Amniotic stem cell (primary cell): Measurements from ENCODE around the gene LRRC8D.

ENCODE experiments used
- DNase-seq: peaks from one replicate; lab custom pipeline; 2025; lab: John Stamatoyannopoulos, UW

The LRRC8D gene

GRCh38 chr1:89896105-89896942 lies 75.5 kb downstream of the LRRC8D start:
- DNase-seq, result no peak

DNA sequence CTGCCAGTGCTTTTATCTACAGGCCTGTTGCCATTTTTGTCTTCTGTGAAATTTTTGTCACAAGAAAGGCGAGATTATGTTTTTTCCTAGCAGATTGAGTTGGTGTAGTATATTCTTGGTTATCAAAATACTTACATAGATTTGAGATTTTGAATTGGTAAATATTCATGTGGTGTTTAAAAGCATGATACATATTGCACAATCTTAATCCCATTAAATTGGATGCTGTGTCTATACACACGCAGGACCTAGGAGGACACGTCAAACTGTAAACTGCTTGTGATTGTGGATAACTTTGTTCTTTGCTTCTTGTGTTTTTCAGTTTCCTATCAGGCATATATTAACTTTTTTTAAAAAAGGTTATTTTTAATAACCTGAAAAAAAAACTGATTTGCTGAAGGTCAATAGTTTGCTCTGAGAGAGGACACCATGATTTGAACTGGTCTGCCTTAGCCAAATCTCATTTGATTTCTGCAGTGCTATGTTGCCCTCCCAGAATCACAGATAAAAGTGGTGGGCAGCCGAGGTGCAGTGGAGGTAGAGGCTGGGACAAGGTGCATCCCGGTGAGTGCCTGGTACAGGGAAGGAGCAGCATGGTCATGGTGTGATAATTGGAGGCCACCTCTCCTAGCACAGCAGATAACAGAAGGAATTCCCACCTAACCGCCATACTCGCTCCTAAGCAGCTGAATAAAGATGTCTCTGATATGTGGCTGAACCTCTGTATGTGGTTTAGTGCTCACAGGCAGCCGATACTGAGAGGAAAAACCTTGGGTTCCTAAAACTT lies 76.7 kb downstream of the LRRC8D start:
- no peak for DNase-seq

DNA sequence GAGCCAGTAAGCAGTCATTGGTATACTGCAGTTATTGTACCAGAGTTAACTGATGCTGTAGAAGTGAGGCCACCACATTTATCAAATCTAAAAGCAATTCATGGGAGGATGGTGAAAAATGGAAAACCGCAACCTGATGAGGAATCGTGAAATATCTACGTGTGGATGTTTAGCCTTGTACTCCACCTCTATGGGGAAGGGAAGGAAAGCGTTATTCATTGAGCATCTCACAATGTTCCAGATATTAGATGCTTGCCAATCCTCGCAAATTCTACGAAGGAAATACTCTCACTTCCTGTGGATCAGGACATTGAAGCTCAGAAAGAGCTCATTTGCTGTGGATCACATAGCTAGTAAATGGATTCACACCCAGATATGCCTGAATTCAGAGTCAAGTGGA lies 77.3 kb downstream of the LRRC8D start:
- no peak for DNase-seq

DNA sequence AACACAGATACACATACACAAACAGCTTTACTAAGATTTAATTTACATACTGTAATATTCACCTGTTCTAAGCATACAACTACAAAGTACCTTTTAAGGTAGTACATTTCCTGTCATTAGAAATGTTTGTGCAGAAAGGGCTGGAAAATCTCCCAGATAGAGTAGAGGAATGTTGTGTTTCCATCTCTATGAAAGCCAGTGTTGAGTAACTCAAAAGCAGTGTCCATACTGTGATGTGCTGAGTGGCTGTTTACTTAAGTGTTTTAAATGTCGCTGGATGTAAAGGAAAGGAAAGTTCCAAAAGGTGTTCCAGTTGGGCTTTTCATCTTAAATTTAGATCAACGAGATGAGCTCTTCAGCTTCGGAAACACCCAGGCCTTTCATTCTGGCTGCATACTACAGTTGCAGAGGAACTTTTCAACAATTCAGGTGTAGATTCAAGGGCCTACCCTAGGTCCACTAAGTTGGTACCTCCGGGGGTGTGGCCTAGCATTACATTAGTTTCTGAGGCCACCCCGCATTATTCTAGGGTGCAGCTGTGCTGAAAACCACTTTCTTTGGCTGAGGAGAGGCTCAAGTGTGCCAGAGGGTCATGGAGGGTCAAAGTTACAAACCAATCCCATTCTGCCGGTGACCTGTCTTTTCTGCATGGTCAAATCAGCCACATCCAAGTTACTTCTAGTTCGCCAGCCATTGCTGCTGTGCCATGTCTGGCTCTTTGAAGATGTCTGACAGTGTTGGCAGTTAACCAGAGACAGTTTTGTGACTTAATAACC lies 78.1 kb downstream of the LRRC8D start:
- DNase-seq, result no peak

GRCh38 chr1:89900323-89900722 lies 79.5 kb downstream of the LRRC8D start:
- DNase-seq, result no peak

DNA sequence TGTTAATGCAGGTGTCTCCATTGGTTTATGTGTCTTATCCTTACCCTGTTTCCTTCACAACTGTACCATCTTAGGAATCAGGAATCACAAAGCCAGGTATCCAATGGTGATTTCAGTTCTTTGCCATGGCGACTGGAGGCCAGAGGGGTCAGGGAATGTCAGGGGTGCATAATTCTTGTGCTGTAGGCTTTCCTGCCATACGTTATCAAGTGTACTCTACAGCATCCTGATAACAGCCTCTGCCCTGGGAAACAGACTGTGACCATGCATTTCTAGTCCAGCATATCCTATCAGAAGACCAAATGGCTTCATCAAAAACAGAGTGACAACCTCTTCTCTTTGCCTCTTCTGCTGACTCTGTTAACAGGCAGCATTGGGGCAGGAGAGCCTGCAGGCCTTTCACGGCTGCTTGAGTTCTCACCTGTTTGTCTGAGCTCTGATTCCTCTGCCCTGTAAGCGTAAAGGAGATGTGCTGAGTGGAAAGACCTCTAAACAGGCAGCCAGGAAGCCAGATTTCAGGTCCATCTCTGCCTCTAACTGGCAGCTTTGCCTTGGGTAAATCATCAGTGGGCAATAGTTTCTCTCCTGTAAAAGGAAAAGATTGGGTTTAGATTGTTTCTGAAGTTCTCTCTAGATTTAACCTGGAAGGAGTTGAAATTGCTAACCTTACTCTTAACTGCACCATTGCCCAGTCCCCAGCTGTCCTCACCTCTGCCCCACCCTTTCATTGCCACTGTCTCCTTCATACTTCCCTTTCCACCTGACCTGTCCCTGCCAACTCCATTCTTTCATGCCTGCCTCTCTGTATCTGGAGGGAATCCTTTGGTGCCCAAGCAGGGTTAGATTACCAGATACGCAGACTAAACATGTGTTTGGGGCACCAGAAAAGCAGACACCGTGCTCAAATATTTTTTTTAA lies 80.2 kb downstream of the LRRC8D start:
- DNase-seq, result no peak

DNA sequence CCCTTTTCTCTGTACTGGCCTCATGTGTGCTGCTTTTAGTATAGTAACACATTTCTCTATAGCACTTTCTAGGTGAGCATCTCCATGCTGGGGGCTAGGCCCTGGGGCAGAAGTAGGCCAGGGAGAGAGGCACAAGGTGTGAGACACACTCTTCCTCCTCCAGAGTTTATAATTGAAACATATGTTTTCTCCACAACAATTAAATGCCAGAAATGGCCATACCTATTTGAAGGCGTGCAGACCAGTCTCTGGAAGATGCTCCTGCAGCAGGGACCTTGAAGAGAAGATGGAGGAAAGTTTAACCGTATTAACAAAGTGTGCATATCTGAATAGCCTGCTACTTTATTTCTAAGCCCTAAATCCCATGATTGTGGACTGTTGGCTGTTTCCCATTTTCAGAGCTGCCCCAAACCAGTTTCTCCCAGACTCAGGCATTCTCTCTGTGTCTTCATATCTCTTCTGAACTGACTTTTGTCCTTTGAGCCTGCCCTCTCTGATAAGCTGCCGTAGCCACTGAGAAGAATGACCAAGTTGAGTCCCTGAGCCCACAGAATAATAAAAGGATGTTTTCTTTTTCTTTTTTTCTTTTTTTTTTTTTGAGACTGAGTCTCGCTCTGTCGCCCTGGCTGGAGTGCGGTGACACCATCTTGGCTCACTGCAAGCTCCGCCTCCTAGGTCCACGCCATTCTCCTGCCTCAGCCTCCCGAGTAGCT lies 81.3 kb downstream of the LRRC8D start:
- no peak for DNase-seq

DNA sequence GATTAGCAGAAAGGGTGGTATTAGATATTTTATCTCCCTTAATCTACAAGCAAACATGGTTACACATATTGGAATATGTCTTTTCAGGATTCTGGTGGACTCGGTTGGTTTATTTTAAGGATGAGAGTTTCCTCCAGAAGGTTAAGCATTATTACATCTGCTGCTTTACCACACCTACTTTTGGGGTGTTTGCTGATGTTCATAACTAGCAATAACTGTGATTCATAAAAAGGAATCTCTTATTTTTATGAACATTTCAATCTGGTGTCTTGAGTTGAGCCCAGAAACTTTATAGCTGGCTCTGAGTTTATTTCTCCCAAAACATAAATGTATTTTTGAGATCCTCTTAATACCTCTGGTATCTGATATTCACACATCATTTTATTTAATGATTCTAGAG lies 82.7 kb downstream of the LRRC8D start:
- no peak for DNase-seq

DNA sequence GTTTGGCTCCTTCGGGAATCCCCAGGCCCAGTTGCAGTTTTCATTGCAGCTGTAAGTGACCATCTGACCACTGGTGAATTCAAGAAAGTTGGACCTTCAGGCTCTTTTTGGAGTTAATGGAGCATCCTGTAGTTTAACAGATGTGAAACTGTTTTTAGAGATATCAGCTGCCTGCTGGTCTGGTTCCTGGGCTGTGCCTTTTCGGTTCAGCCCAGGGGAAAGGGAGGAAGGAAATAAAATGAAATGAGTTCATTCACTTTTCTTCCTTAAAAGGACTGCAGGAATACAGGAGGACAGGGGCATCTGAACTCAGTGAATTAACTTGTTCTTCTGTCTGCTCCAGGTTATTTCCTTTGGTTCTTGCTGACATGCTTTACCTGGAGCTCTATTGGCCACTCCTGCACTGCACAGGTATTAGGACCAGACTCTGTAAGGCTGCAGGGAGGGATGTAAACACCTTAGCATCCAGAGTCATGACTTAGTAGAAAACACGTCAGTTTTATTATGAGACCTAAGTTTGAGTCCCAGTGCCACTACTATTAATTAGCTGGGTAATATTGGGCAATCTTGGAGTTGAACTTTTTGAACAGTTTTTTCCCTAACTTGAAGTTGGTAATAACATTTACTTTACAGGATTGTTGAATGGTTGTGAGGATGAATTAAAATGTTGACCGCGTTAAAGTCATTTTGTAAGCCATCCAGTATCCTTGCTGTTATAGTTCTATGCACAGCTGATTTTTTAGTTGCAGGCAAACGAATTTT lies 83.6 kb downstream of the LRRC8D start:
- no peak for DNase-seq

- DNase-seq, result no peak
These were observed 84.7 kb downstream of the LRRC8D start for GRCh38 chr1:89905395-89906058.

DNA sequence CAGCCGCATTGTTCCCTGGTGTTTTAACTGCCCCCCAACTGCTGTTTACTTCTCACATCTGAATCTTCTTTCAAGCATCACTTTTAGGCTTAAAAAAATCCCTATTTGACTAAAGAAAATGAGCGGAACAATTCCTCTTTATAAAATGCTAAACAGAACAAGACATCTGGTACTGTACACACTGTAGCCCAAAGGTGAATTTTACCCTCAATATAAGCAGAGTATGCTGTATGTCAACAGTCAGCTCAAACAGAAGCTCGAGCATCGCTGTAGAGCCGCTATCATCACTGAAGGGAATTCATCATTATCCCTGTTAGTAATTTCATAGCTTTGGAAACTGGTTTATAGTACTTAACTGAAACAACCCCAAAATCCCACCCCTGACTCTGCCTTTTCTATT lies 85.3 kb downstream of the LRRC8D start:
- DNase-seq, result no peak

- DNase-seq, result no peak
These were observed 86.9 kb downstream of the LRRC8D start for GRCh38 chr1:89907727-89908212.

- DNase-seq, result no peak
These were observed 87.4 kb downstream of the LRRC8D start for GRCh38 chr1:89908273-89908671.

DNA sequence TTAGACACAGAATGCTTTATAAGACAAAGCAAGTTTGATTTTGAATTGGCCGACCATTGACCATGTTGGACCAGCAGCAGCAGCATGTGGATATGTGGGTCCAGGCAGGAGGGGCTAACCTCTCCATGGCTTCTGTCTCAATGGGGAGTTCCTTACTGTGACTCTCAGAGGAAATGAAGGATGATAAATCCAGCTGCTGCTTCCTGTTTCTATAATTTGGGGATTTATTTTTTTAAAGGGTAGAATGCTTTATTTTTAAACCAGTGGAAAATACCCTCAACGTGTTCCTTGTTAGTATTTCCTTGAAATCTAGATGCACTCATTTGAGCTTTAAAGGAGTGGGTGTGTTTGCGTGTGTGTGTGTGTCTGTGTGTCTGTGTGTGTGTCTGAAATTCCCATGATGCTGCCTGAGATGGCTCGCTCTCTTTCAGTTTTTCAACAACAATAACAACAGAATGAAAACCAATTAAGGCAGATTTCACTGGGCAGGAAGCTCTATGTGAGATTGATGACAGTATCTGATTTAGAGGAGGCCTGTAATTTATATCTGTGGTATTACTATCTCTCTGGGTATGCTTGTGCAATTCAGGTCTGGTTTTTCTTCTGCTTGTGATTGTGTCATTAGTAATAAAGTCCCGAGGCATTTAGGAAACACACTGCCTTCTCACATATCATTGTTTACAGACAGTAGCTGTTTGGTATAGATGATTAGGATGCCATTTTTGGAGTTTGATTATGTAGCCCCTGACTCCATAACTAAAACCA lies 88.0 kb downstream of the LRRC8D start:
- DNase-seq, result no peak

- no peak for DNase-seq
These were observed 89.4 kb downstream of the LRRC8D start for GRCh38 chr1:89910268-89910667.

- no peak for DNase-seq
These were observed 89.9 kb downstream of the LRRC8D start for GRCh38 chr1:89910780-89911179.

DNA sequence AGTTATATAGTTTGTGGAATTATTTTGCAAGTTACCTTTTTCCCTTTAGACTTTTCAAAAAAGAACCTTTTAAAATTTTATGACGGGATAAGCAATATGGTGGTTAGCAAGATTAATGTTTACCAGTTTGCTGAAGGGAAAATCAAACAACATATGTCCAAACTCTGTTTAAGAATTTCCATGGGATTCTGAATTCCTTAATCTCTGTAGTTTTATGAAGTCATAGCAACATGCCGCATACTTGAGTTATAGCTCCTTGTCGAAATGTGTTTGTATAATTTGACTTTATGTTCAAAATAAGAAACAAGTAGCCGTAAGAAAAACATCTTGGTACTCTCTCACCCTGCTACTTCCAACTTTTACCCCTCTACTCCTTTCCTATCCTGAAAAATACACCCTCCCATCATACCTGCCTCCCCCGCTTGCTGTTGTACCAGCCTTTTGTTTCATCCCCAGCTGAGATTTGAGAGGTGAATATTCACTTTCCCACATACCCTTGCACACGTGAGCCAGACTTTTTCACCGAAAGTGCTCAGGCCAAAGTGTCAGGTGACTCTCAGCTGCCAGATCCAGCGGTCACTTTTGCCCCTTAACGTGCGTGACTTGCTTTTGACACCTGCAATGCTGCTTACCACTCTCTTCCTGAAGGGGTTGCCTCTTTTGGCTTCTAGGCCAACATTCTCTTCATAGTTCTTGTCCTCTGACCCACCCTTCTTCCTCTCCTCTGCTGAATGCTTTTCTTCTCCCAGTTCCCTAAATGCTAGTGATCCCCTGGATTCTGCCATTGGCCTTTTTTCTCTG lies 90.6 kb downstream of the LRRC8D start:
- no peak for DNase-seq

- no peak for DNase-seq
These were observed 91.2 kb downstream of the LRRC8D start for GRCh38 chr1:89912073-89912472.
